ENCODE results near the gene MGAT4B.
A peak's percentile ranks its signal among the peaks of the same experiment; 100 is the strongest.

DNA sequence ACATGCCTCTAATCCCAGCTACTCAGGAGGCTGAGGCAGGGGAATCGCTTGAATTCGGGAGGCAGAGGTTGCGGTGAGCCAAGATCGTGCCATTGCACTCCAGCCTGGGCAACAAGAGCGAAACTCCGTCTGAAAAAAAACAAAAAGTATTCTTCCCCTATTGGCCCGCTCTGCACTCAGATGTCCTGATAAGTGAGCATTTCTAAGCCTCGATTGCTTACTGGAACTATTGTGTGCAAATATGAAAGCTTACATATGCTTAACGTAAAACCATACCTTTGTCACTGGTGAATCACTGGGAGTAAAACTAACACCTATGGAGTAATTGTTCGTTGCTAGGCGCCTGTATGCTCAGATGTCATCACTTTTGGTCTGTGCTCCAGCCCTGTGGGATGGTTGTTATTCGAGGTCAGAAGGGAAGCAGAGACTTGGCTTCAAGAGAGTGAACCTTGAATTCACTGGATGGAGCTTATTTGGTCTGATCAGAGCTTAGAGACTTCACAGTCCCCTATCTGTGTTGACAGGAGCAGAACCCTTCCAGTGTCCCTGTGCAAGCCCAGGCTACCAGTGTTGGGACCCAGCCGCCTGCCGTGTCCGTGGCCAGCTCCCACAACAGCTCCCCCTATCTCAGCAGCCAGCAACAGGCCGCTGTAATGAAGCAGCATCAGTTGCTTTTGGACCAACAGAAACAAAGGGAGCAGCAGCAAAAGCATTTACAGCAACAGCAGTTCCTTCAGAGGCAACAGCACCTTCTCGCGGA lies 38.2 kb downstream of the MGAT4B start:
- TF ChIP-seq POLR2A (IDR thresholded peaks at IDR 0.05): no peak
- TF ChIP-seq CTCF (IDR thresholded peaks at IDR 0.05): peak in 1 of 4 experiments; percentile 10
- no peak for TF ChIP-seq POLR2AphosphoS5 (IDR thresholded peaks at IDR 0.05)
- no peak for TF ChIP-seq EP300 (IDR thresholded peaks at IDR 0.05)
